ENCODE results near the gene DNAH2.
"Not testable (repeated sequence)": the region's sequence is repeated elsewhere in the genome, so short reads cannot be mapped to it uniquely, and the experiment has no call there.

DNAH2 gene

DNA sequence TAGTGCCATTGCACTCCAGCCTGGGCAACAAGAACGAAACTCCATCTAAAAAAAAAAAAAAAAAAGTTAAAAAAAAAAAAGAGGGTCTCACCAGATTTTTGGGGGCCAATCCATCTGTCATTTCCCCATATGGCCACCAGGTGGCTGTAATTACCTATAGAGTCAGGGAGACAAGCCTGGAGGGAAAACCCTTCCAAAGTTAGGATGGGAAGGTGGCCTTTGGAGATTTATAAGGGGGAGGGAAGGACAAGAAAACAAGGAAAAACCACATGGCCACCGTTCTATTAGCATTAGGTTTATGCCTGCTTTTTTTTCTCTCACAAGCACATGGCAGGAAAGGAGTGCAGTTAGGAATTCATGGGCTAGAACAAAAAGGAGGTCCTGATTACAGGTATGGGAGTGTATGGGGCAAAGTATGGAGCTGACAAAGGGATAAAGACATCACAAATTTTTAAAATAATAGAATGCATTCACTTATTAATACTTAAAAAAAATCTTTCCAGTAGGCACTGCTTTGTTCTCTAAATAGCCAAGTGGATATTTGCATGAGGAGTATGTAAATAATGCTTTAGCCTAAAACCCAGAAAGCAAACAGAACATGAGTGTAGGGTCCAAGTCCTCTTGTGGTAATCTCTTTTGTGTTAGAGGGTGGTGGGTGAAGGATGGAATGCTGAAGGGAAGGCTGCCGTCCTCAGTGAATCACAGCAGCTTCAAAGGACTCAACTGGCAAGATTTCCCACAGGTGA lies 145.3 kb downstream of the DNAH2 start:
- H3K4me3 ChIP-seq (ENCODE audit: low read depth, low read length): no peak overlapping the region
- TF ChIP-seq, protein P1, sequence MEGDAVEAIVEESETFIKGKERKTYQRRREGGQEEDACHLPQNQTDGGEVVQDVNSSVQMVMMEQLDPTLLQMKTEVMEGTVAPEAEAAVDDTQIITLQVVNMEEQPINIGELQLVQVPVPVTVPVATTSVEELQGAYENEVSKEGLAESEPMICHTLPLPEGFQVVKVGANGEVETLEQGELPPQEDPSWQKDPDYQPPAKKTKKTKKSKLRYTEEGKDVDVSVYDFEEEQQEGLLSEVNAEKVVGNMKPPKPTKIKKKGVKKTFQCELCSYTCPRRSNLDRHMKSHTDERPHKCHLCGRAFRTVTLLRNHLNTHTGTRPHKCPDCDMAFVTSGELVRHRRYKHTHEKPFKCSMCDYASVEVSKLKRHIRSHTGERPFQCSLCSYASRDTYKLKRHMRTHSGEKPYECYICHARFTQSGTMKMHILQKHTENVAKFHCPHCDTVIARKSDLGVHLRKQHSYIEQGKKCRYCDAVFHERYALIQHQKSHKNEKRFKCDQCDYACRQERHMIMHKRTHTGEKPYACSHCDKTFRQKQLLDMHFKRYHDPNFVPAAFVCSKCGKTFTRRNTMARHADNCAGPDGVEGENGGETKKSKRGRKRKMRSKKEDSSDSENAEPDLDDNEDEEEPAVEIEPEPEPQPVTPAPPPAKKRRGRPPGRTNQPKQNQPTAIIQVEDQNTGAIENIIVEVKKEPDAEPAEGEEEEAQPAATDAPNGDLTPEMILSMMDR (IDR thresholded peaks at IDR 0.05; ENCODE audit: low read depth, low read length): peak; percentile 50

GRCh38 chr17:7864384-7864783 lies 146.8 kb downstream of the DNAH2 start:
- H3K4me3 ChIP-seq (ENCODE audit: low read depth, low read length): not testable (repeated sequence)

DNA sequence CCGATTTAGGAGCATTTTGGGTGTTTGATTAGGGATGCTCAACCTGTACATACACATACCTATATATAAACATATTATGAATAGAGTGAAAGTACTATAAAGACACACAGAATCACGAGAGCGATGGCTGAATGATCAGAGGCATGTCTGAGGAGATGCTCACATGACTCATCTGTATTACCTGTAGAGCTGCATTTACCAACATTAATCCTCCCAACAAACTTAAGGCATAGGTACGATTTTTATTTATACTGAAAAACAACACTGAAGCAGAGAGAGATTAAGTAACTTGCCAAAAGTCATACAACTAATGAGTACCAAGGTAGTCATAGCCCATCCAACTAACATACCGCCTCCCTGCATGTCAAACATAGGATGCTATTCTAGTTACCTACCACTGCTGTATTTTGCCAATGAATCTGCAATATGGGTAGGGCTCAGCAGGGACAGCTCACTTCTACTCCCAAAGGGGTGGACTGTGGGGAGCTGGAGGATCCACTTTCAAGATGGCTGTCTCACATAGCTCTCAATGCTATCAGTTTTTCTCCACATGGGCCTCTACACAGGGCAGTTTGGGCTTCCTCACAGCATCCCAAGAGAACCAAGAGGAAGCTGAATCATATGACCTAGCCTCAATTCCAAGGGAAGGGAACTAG lies 147.6 kb downstream of the DNAH2 start:
- H3K4me3 ChIP-seq (ENCODE audit: low read depth, low read length): no peak overlapping the region
- TF ChIP-seq, protein P1 (IDR thresholded peaks at IDR 0.05; ENCODE audit: low read depth, low read length): no peak

DNA sequence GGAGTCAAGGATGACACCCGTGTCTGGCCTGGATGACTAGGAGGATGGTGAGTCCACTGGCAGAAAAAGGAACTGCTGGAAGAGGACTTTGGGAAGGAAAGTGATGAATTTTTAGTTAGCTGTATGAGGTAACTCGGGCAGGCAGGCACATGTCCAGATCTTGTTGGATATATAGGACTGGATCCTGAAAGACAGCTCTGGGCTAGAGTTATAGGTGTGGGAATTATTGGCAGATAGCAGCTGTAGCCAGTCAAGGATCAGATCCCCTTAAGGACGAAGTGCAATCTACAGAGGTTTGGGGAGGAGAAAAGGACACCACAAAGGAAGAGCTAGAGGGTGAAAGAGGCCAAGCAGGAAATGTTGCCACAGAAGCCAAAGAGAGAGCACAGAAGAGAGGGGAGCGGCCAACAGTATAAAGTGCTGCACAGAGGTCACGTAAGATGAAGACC lies 150.4 kb downstream of the DNAH2 start:
- TF ChIP-seq, protein P1 (IDR thresholded peaks at IDR 0.05; ENCODE audit: low read depth, low read length): no peak
- H3K4me3 ChIP-seq (ENCODE audit: low read depth, low read length): no peak overlapping the region

GRCh38 chr17:7873051-7873450 lies 155.5 kb downstream of the DNAH2 start:
- TF ChIP-seq, protein P1 (IDR thresholded peaks at IDR 0.05; ENCODE audit: low read depth, low read length): no peak
- H3K4me3 ChIP-seq (ENCODE audit: low read depth, low read length): no peak overlapping the region

DNA sequence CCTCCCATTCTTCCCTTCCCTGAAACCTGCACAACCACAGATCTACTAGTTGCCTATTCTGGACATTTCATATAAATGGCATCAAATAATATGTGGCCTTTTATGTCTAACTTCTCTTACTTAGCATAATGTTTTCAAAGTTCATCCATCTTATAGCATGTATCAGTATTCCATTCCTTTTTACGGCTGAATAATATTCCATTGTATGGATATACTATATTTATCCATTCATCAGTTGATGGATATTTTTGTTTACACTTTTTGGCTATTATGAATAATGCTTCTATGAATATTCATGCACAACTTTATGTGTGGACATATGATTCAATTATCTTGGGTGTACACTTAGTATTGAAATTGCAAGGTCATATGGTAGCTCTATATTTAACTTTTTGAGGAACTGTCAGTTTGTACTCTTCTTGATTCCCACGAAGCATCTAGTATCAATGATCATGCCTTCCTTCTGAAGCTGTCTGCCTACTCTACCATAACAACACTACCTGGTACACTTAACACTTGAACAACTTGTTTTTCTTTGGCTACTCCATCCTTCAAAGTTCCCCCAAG lies 158.3 kb downstream of the DNAH2 start:
- TF ChIP-seq, protein P1 (IDR thresholded peaks at IDR 0.05; ENCODE audit: low read depth, low read length): no peak
- H3K4me3 ChIP-seq (ENCODE audit: low read depth, low read length): no peak overlapping the region

DNA sequence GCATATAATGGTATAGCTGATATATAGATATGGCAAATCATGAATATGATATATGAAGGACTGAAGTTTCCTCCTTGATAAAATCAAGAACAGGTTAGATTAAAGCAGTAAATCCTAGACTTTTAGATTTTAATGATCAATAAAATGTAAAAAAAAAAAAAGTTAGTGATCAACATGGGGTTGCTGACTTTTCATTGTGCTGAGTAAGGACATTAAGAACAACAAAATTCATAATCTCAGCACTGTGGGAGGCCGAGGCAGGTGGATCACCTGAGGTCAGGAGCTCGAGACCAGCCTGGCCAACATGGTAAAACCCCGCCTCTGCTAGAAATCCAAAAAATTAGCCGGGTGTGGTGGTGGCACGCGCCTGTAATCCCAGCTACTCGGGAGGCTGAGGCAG lies 160.7 kb downstream of the DNAH2 start:
- TF ChIP-seq, protein P1 (IDR thresholded peaks at IDR 0.05; ENCODE audit: low read depth, low read length): no peak
- H3K4me3 ChIP-seq (ENCODE audit: low read depth, low read length): no peak overlapping the region
